Chondrocyte (in vitro differentiated cells): ENCODE data around the gene FAM181A. TPM values are rescaled to one million over a fixed set of nuclear protein-coding genes. Genes with fewer than 3 reads are reported as not detected.

Experiments
- DNase-seq: peaks from one replicate; pipeline ENCODE4 v3.0.0; 2021; ENCODE audit warnings: mixed read lengths, low spot score
- H3K27ac Mint-ChIP-seq: one replicate; pipeline ENCODE4 v1.8.0; 2021; ENCODE audit warnings: mild to moderate bottlenecking, moderate library complexity, mixed read lengths; ENCODE audit not compliant: unreplicated experiment
- H3K27me3 Mint-ChIP-seq: 2 replicates; pipeline ENCODE4 v1.8.0; 2021; ENCODE audit warnings: low read depth, mixed read lengths
- H3K36me3 Mint-ChIP-seq: 2 replicates; pipeline ENCODE4 v1.8.0; 2021; ENCODE audit warnings: low read depth, mixed read lengths
- H3K4me1 Mint-ChIP-seq: 2 replicates; pipeline ENCODE4 v1.8.0; 2021; ENCODE audit warnings: low read depth, mild to moderate bottlenecking, mixed read lengths
- H3K4me3 Mint-ChIP-seq: one replicate; pipeline ENCODE4 v1.8.0; 2021; ENCODE audit warnings: mild to moderate bottlenecking, moderate library complexity, mixed read lengths; ENCODE audit not compliant: unreplicated experiment
- H3K9me3 Mint-ChIP-seq: 2 replicates; pipeline ENCODE4 v1.8.0; 2021; ENCODE audit warnings: low read depth, mixed read lengths
- CTCF ChIP-seq: fragments of 200-600 bp; sonication (generic); IDR thresholded peaks from 2 replicates; pipeline ENCODE4 v1.5.0; 2021; ENCODE audit warnings: antibody characterized with exemption, mild to moderate bottlenecking, moderate library complexity
- total RNA-seq: library from RNA; stranded (reverse); gene quantifications from 3 replicates; pipeline ENCODE4 v1.2.1, GENCODE V29; 2021

Gene FAM181A
- total RNA-seq, 1 donor from 2014 or later: not detected

DNA sequence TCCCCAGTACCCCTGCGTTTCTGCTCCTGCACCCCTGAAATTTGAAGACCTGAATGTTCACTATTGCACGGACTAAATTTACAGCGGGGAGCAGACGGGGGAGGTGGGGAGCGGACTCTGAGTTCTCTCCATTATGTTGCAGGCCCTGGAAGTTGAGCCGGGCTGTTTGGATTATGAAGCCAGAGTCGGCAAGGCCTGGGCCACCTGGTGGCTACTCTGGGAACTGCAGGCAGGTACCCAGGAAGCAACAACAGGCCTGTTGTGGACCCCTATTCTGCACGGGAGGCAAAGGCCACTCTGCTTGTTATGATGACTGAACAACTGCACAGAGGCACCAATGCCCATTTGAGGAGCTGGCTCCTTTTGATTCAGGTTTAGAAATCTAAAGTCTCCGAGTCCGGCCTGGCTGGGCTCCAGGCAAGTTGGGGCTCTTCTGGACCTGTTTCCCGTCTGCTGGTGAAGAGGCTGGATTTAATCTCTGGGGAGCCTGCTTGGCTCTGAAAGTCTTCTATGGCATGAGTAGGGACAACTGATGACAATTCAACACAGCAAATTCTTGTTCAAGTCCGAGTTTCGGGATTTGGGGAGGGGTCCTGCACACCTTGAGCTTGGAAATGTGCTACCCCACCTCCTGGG is 34.1 kb upstream of the FAM181A start:
- TF ChIP-seq CTCF: peak; percentile 95
- H3K9me3 Mint-ChIP-seq: no peaks in the 10 kb centered on the region
- no peak overlapping the region for H3K4me3 Mint-ChIP-seq
- DNase-seq: no peak
- peaks cover 38% of the 10 kb centered on the region for H3K27me3 Mint-ChIP-seq
- H3K36me3 Mint-ChIP-seq: no peaks in the 10 kb centered on the region
- no peak overlapping the region for H3K27ac Mint-ChIP-seq
- no peaks in the 10 kb centered on the region for H3K4me1 Mint-ChIP-seq

DNA sequence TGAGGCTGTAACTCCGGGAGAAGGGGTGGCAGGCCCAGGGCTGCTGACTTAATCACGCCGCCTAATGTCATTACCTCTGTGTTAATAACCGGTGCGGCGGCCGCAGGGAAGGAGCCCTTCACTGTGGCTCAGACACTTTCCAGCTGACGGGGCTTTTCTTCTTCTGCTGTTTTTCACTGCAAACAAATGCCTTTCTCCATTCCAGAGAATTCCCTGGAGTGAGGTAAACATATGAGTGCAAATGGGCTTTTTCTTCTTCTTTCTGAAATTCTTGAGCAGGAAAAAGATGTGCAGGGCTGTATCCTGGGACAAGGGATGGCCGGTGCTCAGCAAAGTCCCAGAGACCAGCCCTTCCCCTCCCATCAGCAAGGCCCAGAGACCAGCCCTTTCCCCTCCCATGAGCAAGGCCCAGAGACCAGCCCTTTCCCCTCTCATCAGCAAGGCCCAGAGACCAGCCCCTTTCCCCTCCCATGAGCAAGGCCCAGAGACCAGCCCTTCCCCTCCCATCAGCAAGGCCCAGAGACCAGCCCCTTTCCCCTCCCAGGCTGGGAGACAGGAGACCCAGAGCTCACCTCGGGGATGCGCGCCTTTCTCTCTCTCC is 33.4 kb upstream of the FAM181A start:
- no peak overlapping the region for H3K27ac Mint-ChIP-seq
- H3K36me3 Mint-ChIP-seq: no peaks in the 10 kb centered on the region
- H3K9me3 Mint-ChIP-seq: no peaks in the 10 kb centered on the region
- no peak for DNase-seq
- H3K4me1 Mint-ChIP-seq: no peaks in the 10 kb centered on the region
- H3K27me3 Mint-ChIP-seq: peaks cover 32% of the 10 kb centered on the region
- TF ChIP-seq CTCF: no peak
- H3K4me3 Mint-ChIP-seq: no peak overlapping the region

DNA sequence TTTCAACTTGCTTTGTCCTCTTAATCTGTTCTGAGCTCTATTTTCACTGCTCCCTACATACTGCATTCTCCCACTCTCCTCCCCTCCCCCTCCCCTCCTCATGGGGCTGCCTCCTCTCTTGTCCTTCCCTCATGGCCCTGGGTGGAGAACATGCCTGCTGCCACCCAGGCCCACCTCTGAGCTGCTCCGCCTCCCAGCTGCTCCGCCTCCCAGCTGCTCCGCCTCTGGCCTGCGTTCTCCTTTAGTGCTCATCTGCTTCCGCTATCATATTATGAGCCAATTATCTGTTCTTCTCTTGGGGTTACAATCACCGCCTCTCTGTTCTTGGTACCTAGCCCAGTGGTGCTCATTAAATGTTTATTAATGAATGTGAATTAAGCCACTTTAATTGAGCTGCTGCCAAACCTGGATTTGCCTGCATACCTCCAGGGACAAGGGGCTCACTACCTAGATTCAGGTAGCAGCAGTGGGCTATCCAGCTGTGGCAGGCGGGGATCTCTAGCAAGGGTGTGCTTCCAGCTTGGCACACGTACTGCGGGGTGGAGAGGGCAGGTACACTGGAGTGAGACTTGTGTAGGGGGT is 32.0 kb upstream of the FAM181A start:
- Mint-ChIP-seq H3K27ac (no peak overlapping the region), H3K9me3 (no peaks in the 10 kb centered on the region), H3K4me1 (no peaks in the 10 kb centered on the region), H3K36me3 (no peaks in the 10 kb centered on the region), H3K4me3 (no peak overlapping the region), H3K27me3 (peaks cover 38% of the 10 kb centered on the region)
- no peak for DNase-seq
- no peak for TF ChIP-seq CTCF

GRCh38 chr14:93897476-93897845 is 29.7 kb upstream of the FAM181A start:
- no peak overlapping the region for H3K27ac Mint-ChIP-seq
- no peaks in the 10 kb centered on the region for H3K4me1 Mint-ChIP-seq
- H3K4me3 Mint-ChIP-seq: no peak overlapping the region
- H3K9me3 Mint-ChIP-seq: no peaks in the 10 kb centered on the region
- H3K36me3 Mint-ChIP-seq: no peaks in the 10 kb centered on the region
- no peak for DNase-seq
- no peak for TF ChIP-seq CTCF
- H3K27me3 Mint-ChIP-seq: peaks cover 25% of the 10 kb centered on the region

GRCh38 chr14:93898081-93898611 is 29.0 kb upstream of the FAM181A start:
- Mint-ChIP-seq H3K36me3 (no peaks in the 10 kb centered on the region), H3K4me1 (no peaks in the 10 kb centered on the region), H3K27me3 (peaks cover 25% of the 10 kb centered on the region), H3K27ac (no peak overlapping the region), H3K9me3 (no peaks in the 10 kb centered on the region), H3K4me3 (no peak overlapping the region)
- DNase-seq: no peak
- no peak for TF ChIP-seq CTCF
